ENCODE measurements around the gene HOXA4. TPM values are rescaled to one million over a fixed set of nuclear protein-coding genes. Genes with fewer than 3 reads are reported as not detected.

The HOXA4 gene
- total and polyA plus RNA-seq, 7 experiments from 2014 or later: 0.41 TPM; not detected in 6

DNA sequence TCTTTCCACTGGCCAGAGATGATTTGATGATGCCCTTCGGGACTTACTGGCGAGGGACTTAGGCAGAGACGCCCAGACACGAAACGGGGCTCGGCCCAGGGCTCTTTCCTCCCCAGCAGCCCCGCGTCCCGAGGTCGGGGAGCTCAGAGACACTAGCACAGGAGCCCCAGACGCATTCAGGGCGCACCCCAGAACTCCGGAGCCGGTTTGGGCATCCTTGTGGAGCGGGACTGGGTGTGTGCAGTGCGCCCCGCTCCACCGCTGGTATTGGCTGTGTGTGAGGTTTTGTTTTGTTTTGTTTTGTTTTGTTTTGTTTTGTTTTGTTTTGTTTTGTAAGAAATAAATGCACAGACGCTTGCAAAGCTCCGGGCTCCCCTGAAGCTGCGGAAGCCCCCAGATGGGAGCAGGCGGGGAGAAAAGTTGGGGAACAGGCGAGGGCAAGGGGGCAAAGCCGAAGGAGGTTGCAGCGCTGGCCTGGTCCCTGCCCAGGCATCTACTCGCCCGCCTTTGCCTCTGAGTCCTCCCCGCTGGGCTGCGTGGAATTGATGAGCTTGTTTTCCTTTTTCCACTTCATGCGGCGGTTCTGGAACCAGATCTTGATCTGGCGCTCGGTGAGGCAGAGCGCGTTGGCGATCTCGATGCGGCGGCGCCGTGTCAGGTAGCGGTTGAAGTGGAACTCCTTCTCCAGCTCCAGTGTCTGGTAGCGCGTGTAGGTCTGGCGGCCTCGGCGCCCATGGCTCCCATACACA lies 14.8 kb upstream of the HOXA4 start:
- POLR2A ChIA-PET: no interaction called here
- no peak for DNase-seq
- H3K4me3 Mint-ChIP-seq: no peak overlapping the region
- peaks cover 44 to 71% (median 58%) of the 10 kb centered on the region in 5 donors for H3K27me3 Mint-ChIP-seq
- peaks cover 0 to 20% (median 11%) of the 10 kb centered on the region in 7 donors for H3K4me1 Mint-ChIP-seq
- H3K9me3 Mint-ChIP-seq: peaks cover 0 to 3% (median 0%) of the 10 kb centered on the region in 11 donors
- Histone ChIP-seq H3K9me3 (ENCODE audit: control insufficient read depth in 2 of 3, low read length in 3 of 3) (no peaks in the 10 kb centered on the region), H3K36me3 (ENCODE audit: control insufficient read depth in 2 of 3, insufficient read depth in 3 of 3, low read length in 3 of 3) (no peaks in the 10 kb centered on the region), H3K27ac (ENCODE audit: low read depth, low read length) (no peak overlapping the region), H3K4me3 (ENCODE audit: low read length) (no peak overlapping the region), H3K4me1 (ENCODE audit: control insufficient read depth in 2 of 2, insufficient read depth in 2 of 2, low read length in 2 of 2) (peaks cover 3 to 6% of the 10 kb centered on the region in 2 donors), H3K27me3 (ENCODE audit: control insufficient read depth in 2 of 2, insufficient read depth in 2 of 2, low read length in 2 of 2) (peaks cover 4 to 20% of the 10 kb centered on the region in 2 donors)
- no peak for ATAC-seq
- intact Hi-C loops (cut with micrococcal nuclease): no loop called here
- CTCF ChIA-PET: interaction anchor here (0.6 to 1.5 kb wide), 2 partner anchors 15 to 980 kb away, joined by 3 to 6 read pairs; no protein-coding TSS in a partner anchor
- peaks cover 0 to 3% (median 0%) of the 10 kb centered on the region in 5 donors for H3K36me3 Mint-ChIP-seq
- H3K27ac Mint-ChIP-seq: no peak overlapping the region

DNA sequence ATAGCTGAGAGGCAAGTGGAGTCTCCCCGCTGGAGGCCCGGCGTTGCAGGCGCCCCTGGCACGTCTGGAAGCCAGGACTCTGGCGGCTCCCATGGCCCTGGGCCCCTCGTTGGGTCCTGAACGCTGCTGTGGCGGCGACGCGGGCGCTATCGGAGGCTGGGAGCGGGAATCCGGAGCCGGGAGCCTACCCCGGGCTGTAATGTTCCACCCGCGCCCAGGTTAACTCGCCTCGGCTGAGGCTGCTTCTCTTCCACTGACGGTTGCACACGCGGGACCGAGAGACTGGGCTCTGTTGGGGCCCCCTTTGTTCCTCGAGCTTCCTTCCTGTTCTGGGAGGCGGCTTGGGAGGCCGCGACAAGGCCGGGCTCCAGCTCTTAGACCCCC lies 14.2 kb upstream of the HOXA4 start:
- Mint-ChIP-seq H3K27ac (no peak overlapping the region), H3K36me3 (peaks cover 0 to 3% (median 0%) of the 10 kb centered on the region in 5 donors), H3K9me3 (peaks cover 0 to 3% (median 0%) of the 10 kb centered on the region in 11 donors), H3K4me3 (no peak overlapping the region), H3K27me3 (peaks cover 38 to 65% (median 58%) of the 10 kb centered on the region in 5 donors), H3K4me1 (peaks cover 0 to 17% (median 9%) of the 10 kb centered on the region in 7 donors)
- ChIA-PET CTCF (interaction anchor here (0.6 to 1.5 kb wide), 2 partner anchors 16 to 980 kb away, joined by 3 to 6 read pairs; no protein-coding TSS in a partner anchor), POLR2A (no interaction called here)
- no peak overlapping the region for H3K4me3 ChIP-seq (ENCODE audit: low read length)
- H3K36me3 ChIP-seq (ENCODE audit: control insufficient read depth in 2 of 3, insufficient read depth in 3 of 3, low read length in 3 of 3): no peaks in the 10 kb centered on the region
- H3K27ac ChIP-seq (ENCODE audit: low read depth, low read length): no peak overlapping the region
- no peaks in the 10 kb centered on the region for H3K9me3 ChIP-seq (ENCODE audit: control insufficient read depth in 2 of 3, low read length in 3 of 3)
- H3K4me1 ChIP-seq (ENCODE audit: control insufficient read depth in 2 of 2, insufficient read depth in 2 of 2, low read length in 2 of 2): peaks cover 0 to 5% of the 10 kb centered on the region in 2 donors
- intact Hi-C loops (cut with micrococcal nuclease): no loop called here
- peaks cover 0 to 17% of the 10 kb centered on the region in 2 donors for H3K27me3 ChIP-seq (ENCODE audit: control insufficient read depth in 2 of 2, insufficient read depth in 2 of 2, low read length in 2 of 2)
- ATAC-seq (no peak), DNase-seq (no peak)

DNA sequence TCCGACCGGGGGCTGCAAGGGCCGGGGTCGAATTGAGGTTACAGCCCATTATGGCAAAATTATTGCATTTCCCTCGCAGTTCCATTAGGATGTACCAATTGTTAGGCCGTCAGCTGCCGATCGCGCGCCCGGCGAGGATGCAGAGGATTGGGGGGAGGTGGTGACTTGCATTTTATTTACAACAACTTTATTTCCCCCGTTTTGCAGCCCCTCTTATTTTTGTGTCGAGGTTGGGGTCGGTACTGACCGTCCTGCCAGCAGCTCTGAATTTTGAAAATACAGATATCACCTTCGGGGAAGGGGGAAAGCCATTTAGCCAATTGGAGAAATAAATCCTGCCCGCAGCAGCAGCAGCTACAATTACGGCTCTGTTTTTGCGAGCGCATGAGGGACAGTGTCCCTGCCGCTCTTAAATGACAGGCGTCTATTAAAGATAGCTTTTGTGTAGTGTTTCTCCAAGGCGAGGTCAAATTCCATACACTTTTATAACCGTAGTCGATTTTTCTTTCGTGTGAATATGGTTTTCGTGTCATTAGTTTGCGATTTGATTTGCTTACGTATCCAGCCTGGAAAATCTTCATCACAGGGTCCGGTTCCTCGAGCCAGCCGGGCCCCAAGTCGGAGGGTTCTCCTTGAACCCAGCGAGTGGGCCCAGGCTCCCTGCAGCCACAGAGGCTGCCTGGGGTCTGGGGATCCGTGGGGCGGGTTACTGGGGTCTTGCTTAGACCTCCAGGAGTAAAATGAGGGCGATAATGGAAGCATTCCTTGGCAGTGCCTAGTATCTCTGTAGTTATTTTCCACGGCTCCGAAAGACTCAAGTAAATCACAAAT lies 13.6 kb upstream of the HOXA4 start:
- no peak for ATAC-seq
- H3K27me3 Mint-ChIP-seq: peaks cover 32 to 59% (median 53%) of the 10 kb centered on the region in 5 donors
- peaks cover 0 to 17% of the 10 kb centered on the region in 2 donors for H3K27me3 ChIP-seq (ENCODE audit: control insufficient read depth in 2 of 2, insufficient read depth in 2 of 2, low read length in 2 of 2)

DNA sequence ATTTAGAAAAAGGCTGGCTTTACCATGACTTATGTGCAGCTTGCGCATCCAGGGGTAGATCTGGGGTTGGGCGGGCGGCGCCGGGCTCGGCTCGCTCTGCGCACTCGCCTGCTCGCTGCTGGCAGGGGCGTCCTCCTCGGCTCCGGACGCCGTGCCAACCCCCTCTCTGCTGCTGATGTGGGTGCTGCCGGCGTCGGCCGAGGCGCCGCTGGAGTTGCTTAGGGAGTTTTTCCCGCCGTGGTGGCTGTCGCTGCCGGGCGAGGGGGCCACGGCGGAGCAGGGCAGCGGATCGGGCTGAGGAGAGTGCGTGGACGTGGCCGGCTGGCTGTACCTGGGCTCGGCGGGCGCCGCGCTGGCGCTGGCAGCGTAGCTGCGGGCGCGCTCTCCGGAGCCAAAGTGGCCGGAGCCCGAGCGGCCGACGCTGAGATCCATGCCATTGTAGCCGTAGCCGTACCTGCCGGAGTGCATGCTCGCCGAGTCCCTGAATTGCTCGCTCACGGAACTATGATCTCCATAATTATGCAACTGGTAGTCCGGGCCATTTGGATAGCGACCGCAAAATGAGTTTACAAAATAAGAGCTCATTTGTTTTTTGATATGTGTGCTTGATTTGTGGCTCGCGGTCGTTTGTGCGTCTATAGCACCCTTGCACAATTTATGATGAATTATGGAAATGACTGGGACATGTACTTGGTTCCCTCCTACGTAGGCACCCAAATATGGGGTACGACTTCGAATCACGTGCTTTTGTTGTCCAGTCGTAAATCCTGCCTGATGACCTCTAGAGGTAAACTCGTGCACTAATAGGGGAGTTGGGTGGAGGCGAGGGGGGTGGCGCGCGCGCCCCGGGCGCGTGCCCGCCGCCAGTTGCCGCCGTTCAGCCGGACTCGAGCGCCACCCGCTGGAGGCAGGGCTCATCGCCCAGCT lies 12.7 kb upstream of the HOXA4 start, which contains the start of gene HOXA5:
Gene HOXA5 (minus strand): TSS at position 659 of the 927 bp plus-strand sequence. CDS start 74 bp downstream, at position 585.
- ChIA-PET POLR2A (no interaction called here), CTCF (no interaction called here)
- Histone ChIP-seq H3K9me3 (ENCODE audit: control insufficient read depth in 2 of 3, low read length in 3 of 3) (no peaks in the 10 kb centered on the region), H3K4me3 (ENCODE audit: low read length) (no peak within 1 kb of the TSS), H3K36me3 (ENCODE audit: control insufficient read depth in 2 of 3, insufficient read depth in 3 of 3, low read length in 3 of 3) (no peaks in the 10 kb centered on the region), H3K27ac (ENCODE audit: low read depth, low read length) (no peak within 1 kb of the TSS), H3K27me3 (ENCODE audit: control insufficient read depth in 2 of 2, insufficient read depth in 2 of 2, low read length in 2 of 2) (peaks cover 0 to 13% of the 10 kb centered on the region in 2 donors), H3K4me1 (ENCODE audit: control insufficient read depth in 2 of 2, insufficient read depth in 2 of 2, low read length in 2 of 2) (peaks cover 0 to 3% of the 10 kb centered on the region in 2 donors)
- DNase-seq (no peak), ATAC-seq (peak; percentile 78)
- H3K36me3 Mint-ChIP-seq: peaks cover 0 to 3% (median 0%) of the 10 kb centered on the region in 5 donors
- H3K27me3 Mint-ChIP-seq: peaks cover 26 to 58% (median 52%) of the 10 kb centered on the region in 5 donors
- no peak within 1 kb of the TSS for H3K27ac Mint-ChIP-seq
- peak within 1 kb of the TSS in 5 of 10 donors; percentile 25 to 79 (median 48) for H3K4me3 Mint-ChIP-seq
- peaks cover 0 to 3% (median 0%) of the 10 kb centered on the region in 11 donors for H3K9me3 Mint-ChIP-seq
- H3K4me1 Mint-ChIP-seq: peaks cover 0 to 14% (median 7%) of the 10 kb centered on the region in 7 donors
- intact Hi-C loops (cut with micrococcal nuclease): no loop called here

More for the DNA sequence above, 13.6 kb upstream of the HOXA4 start:
- Histone ChIP-seq H3K4me1 (ENCODE audit: control insufficient read depth in 2 of 2, insufficient read depth in 2 of 2, low read length in 2 of 2) (peaks cover 0 to 5% of the 10 kb centered on the region in 2 donors), H3K9me3 (ENCODE audit: control insufficient read depth in 2 of 3, low read length in 3 of 3) (no peaks in the 10 kb centered on the region), H3K4me3 (ENCODE audit: low read length) (no peak overlapping the region), H3K27ac (ENCODE audit: low read depth, low read length) (no peak overlapping the region), H3K36me3 (ENCODE audit: control insufficient read depth in 2 of 3, insufficient read depth in 3 of 3, low read length in 3 of 3) (no peaks in the 10 kb centered on the region)
- Mint-ChIP-seq H3K9me3 (peaks cover 0 to 3% (median 0%) of the 10 kb centered on the region in 11 donors), H3K27ac (no peak overlapping the region), H3K4me3 (no peak overlapping the region), H3K4me1 (peaks cover 0 to 17% (median 9%) of the 10 kb centered on the region in 7 donors), H3K36me3 (peaks cover 0 to 3% (median 0%) of the 10 kb centered on the region in 5 donors)
- intact Hi-C loops (cut with micrococcal nuclease): no loop called here
- DNase-seq: no peak
- ChIA-PET CTCF (interaction anchor here (0.6 to 1.5 kb wide), 2 partner anchors 17 to 981 kb away, joined by 3 to 6 read pairs; no protein-coding TSS in a partner anchor), POLR2A (no interaction called here)

DNA sequence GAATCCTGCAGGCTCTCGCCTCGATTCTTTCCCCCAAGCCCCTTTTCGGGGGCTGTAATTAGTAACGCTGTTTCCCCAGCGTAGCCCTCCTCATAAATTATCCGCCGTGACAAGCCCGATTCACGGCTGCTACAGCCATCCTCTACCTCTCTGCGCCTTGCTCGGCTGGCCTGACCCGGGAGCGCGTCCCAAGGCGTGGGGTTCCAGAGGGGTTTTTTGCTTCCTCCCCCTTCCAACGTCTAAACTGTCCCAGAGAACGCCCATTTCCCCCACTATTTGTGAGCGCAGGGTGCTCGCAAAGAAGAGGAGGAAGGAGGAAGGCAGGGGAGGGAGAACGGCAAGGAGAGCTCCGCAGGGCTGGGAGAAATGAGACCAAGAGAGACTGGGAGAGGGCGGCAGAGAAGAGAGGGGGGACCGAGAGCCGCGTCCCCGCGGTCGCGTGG lies 12.0 kb upstream of the HOXA4 start:
- Histone ChIP-seq H3K27me3 (ENCODE audit: control insufficient read depth in 2 of 2, insufficient read depth in 2 of 2, low read length in 2 of 2) (peaks cover 0 to 9% of the 10 kb centered on the region in 2 donors), H3K4me3 (ENCODE audit: low read length) (no peak overlapping the region), H3K4me1 (ENCODE audit: control insufficient read depth in 2 of 2, insufficient read depth in 2 of 2, low read length in 2 of 2) (no peaks in the 10 kb centered on the region), H3K36me3 (ENCODE audit: control insufficient read depth in 2 of 3, insufficient read depth in 3 of 3, low read length in 3 of 3) (no peaks in the 10 kb centered on the region), H3K27ac (ENCODE audit: low read depth, low read length) (no peak overlapping the region), H3K9me3 (ENCODE audit: control insufficient read depth in 2 of 3, low read length in 3 of 3) (no peaks in the 10 kb centered on the region)
- Mint-ChIP-seq H3K27me3 (peaks cover 27 to 60% (median 55%) of the 10 kb centered on the region in 5 donors), H3K4me1 (peaks cover 0 to 9% (median 4%) of the 10 kb centered on the region in 7 donors), H3K27ac (no peak overlapping the region), H3K4me3 (peak overlapping the region in 5 of 10 donors; percentile 21 to 79 (median 48)), H3K36me3 (peaks cover 0 to 3% (median 0%) of the 10 kb centered on the region in 5 donors), H3K9me3 (peaks cover 0 to 3% (median 0%) of the 10 kb centered on the region in 11 donors)
- ChIA-PET CTCF (no interaction called here), POLR2A (no interaction called here)
- intact Hi-C loops (cut with micrococcal nuclease): no loop called here
- ATAC-seq (no peak), DNase-seq (no peak)

Data from naive thymus-derived CD4-positive, alpha-beta T cell (primary cell).